HUDEP-2 (cell line): ENCODE data around the gene GDI1.
"Not testable (repeated sequence)": the region's sequence is repeated elsewhere in the genome, so short reads cannot be mapped to it uniquely, and the experiment has no call there.

ENCODE experiments used
- DNase-seq, 76 experiments: peaks; one replicate each; lab custom pipeline; 2025; ENCODE audit not compliant: unreplicated experiment in 76 of 76; lab: John Stamatoyannopoulos, UW

The GDI1 gene

DNA sequence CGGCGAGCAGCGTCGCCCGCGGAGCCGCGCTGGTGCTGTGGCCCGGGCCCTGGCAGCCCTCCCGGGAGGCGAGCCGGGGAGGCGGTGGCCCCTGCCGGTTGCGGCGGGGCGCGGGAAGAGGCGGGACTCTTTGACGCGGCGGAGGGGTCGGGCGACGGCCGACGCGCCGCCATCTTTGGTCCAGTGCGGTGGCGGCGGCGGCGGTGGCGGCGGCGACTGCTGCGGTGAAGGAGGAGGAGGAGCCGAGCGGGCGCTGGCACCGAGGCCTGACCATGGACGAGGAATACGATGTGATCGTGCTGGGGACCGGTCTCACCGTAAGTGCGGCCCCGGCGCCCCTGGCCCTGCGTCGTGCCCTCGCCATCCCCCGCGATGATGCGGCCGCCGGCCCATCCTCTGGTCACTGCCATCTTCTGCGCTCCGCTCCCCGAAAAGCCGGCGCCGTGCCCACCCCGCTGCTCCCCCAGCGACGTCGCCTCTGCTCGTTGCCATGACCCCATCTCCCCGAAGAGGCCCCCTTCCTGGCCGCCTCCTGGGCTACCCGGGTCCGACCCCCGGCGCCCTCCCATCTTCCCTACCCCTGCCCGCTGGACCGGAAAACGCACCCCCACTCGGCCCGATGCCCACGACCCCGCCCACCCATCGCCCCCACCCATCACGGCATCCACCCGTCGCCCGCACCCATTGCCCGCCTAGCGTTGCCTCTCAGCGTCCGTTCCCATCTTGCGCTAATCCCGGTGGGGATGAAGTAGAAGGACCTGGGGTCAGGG, at the start of gene GDI1:
Gene GDI1, plus strand, starts transcription at position 172 of the 770 bp plus-strand sequence. Its CDS starts 101 bp downstream, at position 273.
- DNase-seq = peak in 25 of 76 experiments; percentile 3 to 44 (median 21)

DNA sequence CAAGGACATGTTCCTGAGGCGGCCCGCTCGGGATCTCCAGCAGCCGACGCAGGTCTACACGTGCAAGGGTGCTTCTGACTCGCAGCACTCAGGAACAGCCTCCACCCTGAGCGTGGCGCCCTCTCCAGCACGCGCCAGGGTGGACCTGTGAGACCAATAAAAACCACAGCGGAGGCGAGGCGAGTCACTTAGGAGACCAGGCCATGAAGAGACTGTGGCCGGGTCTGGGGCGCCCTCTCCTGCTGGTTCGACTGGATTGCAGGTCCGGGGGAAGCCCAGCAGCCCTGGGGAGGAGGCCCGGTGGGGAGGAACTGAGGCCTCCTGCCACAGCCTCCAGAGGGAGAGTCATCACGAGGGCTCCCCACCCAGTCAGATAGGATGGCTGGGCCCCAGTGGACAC, 48.9 kb upstream of the GDI1 start:
- not testable (repeated sequence) for DNase-seq

DNA sequence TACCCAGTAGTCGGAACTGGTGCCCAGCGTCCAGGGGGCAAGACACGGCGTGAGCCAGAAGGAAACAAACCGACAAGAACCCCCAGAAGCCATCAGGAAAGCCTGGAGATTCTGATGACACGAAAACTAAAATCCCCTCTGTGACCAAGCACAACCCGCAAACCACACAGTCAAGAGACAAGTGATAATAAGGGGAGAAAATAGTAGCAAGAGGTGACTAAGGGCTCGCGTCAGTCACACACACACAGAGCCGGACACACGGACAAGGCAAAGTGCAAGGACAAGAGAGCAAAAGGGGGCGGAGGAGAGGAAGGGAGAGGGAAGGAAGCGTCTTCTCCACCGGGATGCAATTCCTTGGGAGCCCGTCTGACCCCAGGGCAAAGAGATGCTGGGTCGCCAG, 48.3 kb upstream of the GDI1 start:
- DNase-seq = not testable (repeated sequence)

DNA sequence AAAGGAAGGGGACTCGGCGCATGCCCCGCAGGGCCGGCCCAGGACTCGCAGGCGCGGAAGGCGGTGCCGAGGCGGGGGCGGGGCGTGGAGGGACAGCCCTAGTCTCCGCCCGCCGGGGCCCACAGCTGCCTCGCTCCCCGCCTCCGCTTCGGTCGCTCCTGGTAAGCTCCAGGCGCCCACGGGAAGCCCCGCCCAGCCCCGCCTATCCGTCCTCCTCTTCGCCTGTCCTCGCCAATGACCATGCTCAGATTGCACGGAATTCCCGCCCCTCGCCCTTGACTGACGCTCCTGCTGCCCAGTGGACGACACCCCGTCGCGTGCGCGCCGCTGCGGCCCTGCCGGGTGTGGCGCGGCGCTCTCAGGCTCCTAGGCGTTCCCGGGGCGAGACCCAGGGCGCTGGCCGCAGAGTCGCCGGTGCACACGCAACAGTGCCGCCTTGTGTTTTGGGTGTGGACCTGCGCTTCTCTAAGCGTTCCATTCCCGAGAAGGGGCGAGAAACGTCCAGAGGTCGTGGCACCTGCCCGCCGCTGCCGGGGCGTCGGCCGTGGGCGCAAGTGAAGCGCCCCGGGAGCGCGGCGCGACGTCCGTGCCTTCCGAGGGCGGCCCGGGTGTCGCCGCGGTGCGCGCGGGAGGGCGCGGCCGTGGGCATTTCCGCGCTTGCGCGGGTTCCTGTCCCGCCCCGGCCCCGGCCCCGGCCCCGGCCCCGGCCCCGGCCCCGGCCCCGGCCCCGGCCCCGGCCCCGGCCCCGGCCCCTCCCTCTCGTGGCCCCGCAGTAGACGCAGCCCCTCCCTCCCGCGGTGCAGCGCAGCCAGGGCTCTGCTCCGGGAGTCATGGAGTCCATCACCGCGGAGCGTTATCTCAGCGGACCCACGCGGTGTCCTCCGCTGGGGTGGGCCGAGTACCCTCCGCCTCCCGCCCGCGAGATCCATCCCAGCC, 46.9 kb upstream of the GDI1 start:
- not testable (repeated sequence) for DNase-seq

- not testable (repeated sequence) for DNase-seq
Observed at GRCh38 chrX:154396363-154396762, 40.6 kb upstream of the GDI1 start.

DNA sequence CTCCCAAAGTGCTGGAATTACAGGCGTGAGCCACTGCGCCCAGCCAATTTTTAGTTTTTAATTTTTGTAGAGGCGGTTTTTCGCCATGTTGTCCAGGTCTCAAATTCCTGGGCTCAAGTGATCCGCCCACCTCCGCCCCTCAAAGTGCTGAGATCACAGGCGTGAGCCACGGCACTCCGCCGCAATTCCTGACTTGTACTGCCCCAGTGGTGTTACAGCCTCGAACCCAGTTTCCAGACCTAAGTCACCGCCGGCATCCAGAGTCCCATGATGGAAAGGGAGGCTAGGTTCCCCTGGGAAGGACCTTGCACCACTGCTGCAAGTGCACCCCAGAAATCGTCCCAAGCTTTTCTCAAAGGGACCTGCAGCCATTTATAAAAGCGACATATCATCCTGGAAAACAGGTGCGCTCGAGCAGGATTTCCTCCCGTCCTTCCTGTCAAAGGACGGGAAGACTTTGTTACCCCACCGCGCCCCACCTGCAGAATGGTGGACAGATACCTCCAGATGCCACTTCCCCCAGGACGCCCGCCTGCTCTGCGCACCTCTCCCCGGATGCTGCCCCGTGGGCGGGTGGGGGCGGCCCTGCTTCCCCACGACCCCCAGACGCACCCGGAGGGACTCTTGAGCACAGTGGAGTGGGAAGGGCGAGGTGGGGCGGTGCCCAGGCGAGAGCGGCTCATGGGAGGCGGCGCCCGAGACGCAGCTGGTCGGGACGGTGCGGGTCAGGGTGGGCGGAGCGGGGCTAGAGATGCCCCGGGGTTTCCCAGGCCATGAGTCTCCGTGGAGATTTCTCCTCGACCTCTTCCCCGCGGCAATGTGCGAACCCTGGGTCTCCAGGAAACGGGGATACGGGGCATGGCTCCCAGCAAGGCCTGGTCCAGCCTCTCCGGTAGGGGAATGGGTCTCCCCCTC, 39.7 kb upstream of the GDI1 start:
- DNase-seq = peak in 63 of 76 experiments; percentile 0 to 69 (median 53)

- DNase-seq = peak in 75 of 76 experiments; percentile 22 to 95 (median 87)
Observed at GRCh38 chrX:154397888-154398667, 38.9 kb upstream of the GDI1 start, which contains the start of gene RPL10. TSS of gene RPL10 (plus strand) at chrX:154398377. CDS start at chrX:154398520, 143 bp downstream.

DNA sequence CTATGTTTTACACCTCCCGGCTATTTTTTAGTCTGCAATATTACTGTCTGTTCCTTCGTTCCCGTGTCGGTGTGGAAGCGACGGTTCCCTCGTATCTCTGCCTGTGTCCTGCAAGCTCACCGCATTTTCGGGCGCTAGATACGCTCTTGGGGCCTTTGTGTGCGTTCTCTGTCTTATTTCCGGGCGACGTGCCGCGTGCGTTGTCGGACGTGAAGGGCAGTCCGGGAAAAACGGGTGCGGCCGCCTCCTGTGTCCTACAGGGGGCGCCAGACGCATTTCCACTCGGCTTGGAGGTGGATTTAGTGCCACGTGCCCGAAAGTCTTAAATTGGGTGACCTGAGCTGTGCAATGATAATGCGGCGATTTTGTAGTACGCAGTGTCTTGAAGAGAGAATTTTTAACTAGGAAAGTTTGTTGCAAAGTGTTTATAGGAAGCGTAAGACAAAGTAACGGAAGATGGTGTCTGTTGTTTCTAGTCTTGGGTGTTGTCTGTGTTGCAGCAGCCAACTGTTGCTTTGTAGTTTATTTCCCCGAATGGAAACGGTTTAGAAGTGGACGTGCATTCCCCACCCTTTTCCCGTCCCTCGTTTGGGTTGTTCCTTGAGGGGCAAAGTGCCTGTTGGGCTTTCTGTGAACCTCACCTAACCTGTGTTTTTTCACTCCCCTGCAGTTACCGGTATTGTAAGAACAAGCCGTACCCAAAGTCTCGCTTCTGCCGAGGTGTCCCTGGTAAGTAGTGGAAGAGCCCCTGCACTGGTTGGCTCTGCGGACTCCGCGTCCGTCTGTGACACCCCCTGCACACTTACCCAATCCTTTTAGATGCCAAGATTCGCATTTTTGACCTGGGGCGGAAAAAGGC, 38.1 kb upstream of the GDI1 start:
- peak in 70 of 76 experiments; percentile 13 to 83 (median 65) for DNase-seq

DNA sequence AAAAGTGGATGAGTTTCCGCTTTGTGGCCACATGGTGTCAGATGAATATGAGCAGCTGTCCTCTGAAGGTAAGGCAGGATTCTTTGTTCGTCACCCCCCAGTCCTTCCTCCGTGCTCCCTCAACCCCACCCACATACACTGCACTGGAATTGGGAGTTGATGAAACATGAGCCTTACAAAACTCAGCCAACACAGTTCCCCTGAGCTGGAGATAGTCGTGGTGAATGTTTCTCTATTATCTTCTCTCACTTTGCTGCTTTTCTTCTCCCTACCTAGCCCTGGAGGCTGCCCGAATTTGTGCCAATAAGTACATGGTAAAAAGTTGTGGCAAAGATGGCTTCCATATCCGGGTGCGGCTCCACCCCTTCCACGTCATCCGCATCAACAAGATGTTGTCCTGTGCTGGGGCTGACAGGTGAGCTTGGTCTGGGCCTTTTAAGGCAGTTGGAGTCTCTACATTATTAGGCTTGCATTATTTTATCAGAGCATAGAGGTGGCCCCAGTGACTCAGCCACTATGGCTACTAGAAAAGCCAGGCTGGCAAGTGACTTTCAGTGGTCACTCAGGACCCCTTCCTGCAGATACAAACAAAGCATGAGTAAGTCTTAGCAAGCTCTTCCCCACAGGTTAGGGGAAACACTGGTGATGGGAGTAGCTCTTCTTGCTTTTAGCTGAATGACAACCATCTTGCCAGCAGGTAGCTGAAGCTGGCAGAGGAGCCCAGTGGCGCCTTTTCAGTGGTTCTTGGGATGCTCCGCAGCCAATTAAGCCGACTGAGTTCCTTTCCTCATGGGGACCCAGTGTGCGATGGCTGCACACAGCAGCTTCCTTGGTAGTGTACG, 37.2 kb upstream of the GDI1 start:
- peak in 1 of 76 experiments; percentile 4 for DNase-seq

- DNase-seq = not testable (repeated sequence)
Observed at GRCh38 chrX:154400369-154400817, 36.6 kb upstream of the GDI1 start.

GRCh38 chrX:154401045-154401799, 35.7 kb upstream of the GDI1 start:
- peak in 17 of 76 experiments; percentile 1 to 41 (median 16) for DNase-seq

DNA sequence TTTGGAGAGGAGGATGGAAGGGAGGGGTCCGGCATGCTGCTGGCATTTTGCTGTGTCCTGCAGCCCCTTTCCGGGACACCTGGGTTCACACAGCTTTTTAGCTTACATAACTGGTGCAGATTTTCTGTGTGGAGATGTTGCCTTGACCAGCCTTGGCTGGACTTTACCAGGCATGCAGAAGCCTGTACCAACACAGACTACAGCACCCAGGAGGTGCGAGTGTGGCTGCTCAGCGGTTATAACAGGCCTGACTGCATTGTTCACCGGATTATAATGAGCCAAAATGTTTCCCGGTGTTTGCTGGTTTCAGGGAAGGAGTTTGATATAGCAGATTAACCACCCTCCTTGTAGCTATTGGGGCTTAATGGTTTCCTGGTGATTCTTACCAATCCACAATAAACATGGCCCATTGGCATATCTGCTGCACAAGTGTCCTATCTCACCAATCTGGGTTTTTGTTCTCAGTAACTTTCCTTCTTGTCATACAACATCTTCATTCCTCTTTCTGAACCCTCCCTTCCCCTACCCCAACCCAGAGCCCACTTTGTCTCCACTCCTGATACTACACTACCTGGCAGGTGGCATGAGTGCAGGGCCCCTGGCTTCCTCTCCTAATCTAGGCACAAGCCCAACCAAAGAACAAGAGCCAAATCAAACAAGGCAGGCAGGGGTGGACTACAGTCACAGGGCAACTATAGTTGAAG, 34.9 kb upstream of the GDI1 start:
- peak in 1 of 76 experiments; percentile 2 for DNase-seq

- DNase-seq = no peak
Observed at GRCh38 chrX:154402622-154403127, 34.3 kb upstream of the GDI1 start.

GRCh38 chrX:154403192-154403591, 33.8 kb upstream of the GDI1 start:
- no peak for DNase-seq

DNA sequence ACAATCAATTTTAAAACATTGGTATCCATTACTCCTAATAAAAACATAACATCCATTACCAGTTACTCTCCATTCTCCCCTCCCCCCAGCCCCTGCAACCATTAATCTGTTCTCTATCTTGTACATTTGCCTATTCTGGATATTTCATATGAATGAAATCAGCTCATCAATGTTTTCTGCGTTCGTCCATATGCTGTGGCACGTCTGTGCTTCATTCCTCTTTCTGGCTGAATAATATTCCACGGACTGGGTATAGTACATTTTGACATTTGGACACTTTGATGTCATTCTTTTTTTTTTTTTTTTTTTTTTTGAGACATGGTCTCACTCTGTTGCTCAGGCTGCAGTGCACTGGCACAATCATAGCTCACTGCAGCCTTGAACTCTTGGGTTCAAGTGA, 33.1 kb upstream of the GDI1 start:
- DNase-seq = no peak

DNA sequence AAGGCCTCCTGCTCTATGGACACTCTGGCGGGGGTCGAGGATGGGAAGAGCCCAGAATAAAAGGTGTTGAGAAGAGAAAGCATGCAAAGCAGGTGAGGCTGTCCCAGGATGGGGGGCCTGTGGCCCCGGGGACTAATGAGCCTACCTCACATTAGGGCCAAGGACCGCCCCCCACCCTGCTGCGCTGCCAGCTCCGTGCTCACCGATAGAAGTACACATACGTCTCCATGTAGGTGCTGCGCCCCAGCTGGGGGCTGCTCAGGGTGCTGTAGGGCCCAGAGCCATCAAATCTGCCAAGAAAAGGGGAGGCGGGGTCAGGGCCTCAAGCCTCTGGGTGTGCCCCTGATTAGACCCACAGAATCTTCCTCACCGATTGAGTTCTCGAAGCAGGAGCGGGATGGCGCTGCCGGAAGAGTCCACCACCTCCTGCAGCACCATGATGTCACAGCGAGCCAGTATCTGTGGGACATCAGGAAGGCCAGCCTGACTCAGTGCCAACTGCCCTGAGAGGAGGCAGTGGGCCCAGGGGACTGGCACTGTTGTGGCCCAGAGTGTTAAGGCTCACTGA, 32.2 kb upstream of the GDI1 start:
- no peak for DNase-seq
